ENCODE data around the gene AKAP7. TPM values are rescaled to one million over a fixed set of nuclear protein-coding genes. Genes with fewer than 3 reads are reported as not detected.

Gene AKAP7
- total RNA-seq, 4 donors from 2014 or later: 2.1 to 11.4 (median 4.4) TPM

DNA sequence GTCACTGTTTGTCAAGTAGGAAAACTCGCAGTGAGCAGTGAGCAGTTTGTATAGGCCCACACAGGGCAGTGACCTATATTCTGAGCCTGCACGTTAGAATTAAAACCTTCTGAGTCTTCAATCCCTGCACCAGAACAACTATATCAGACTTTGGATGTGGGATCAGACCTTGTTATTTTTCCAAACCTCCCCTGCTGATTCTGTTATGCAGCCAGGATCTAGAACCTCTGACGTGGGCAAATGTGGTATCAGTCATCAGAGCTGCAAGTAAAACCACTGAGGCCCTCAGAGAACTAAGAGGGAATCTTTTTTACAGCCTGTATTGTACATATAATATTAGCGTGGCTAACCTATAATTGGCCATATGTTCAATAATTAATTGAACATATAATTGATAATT, 32.0 kb upstream of the AKAP7 start:
- intact Hi-C loops (cut with DNase I): no loop called here
- no peaks in the 10 kb centered on the region for H3K36me3 ChIP-seq
- WGBS, 2 donors: 85 to 87% methylated on average over 4 of the region's 4 CpGs
- DNase-seq: no peak
- H3K27me3 ChIP-seq: peaks cover 0 to 19% (median 0%) of the 10 kb centered on the region in 4 donors
- H3K4me1 ChIP-seq: no peaks in the 10 kb centered on the region
- H3K27ac ChIP-seq: no peak overlapping the region
- TF ChIP-seq, protein P1, sequence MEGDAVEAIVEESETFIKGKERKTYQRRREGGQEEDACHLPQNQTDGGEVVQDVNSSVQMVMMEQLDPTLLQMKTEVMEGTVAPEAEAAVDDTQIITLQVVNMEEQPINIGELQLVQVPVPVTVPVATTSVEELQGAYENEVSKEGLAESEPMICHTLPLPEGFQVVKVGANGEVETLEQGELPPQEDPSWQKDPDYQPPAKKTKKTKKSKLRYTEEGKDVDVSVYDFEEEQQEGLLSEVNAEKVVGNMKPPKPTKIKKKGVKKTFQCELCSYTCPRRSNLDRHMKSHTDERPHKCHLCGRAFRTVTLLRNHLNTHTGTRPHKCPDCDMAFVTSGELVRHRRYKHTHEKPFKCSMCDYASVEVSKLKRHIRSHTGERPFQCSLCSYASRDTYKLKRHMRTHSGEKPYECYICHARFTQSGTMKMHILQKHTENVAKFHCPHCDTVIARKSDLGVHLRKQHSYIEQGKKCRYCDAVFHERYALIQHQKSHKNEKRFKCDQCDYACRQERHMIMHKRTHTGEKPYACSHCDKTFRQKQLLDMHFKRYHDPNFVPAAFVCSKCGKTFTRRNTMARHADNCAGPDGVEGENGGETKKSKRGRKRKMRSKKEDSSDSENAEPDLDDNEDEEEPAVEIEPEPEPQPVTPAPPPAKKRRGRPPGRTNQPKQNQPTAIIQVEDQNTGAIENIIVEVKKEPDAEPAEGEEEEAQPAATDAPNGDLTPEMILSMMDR (IDR thresholded peaks at IDR 0.05): no peak
- no peak for TF ChIP-seq POLR2A (IDR thresholded peaks at IDR 0.05)
- no peaks in the 10 kb centered on the region for H3K9me3 ChIP-seq
- H3K4me3 ChIP-seq: no peak overlapping the region

DNA sequence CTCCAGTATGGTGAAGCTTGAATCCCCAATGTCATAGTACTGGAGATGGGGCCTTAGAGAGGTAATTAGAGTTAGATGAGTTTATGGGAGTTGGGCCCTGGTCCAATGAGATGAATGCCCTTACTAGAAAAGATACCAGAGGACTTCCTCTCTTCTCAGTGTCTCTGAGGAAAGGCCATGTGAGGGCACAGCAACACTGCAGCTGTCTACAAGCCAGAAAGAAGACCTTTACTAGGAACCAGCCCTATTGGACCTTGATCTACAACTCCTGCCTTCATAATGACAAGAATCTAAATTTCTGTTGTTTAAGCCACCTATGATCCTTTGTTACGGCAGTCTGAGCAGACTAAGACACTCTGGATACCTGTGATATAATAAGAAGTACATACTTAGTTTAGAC, 31.4 kb upstream of the AKAP7 start:
- TF ChIP-seq, protein P1 (IDR thresholded peaks at IDR 0.05): no peak
- TF ChIP-seq POLR2A (IDR thresholded peaks at IDR 0.05): no peak
- Histone ChIP-seq H3K36me3 (no peaks in the 10 kb centered on the region), H3K27ac (no peak overlapping the region), H3K4me3 (no peak overlapping the region), H3K9me3 (no peaks in the 10 kb centered on the region), H3K27me3 (peaks cover 0 to 16% (median 0%) of the 10 kb centered on the region in 4 donors), H3K4me1 (no peaks in the 10 kb centered on the region)
- 100% methylated on average over 1 of the region's 1 CpG for WGBS, 2 donors
- intact Hi-C loops (cut with DNase I): no loop called here
- DNase-seq: no peak

DNA sequence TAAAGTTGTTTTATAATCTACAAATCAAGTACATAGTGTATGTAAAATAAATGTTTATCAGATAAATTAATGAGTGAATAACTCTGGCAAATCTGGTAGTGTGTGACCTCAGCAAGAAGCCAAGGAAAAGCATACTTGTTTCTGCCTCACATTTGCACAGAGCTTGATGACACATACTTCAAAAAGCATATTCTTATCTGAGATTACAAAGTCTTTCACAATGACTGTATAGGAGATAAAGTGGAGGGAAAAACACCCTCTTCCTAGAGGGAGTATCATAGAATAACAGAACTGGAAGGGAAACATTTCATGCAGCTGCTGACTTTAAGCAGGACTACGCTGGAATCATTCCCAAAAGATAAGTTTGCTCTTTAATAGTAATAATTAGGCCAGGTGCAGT, 28.1 kb upstream of the AKAP7 start:
- no peaks in the 10 kb centered on the region for H3K9me3 ChIP-seq
- WGBS, 2 donors: 75 to 76% methylated on average over 1 of the region's 1 CpG
- no peaks in the 10 kb centered on the region for H3K4me1 ChIP-seq
- H3K36me3 ChIP-seq: no peaks in the 10 kb centered on the region
- peaks cover 0 to 10% (median 0%) of the 10 kb centered on the region in 4 donors for H3K27me3 ChIP-seq
- no peak for DNase-seq
- no peak overlapping the region for H3K4me3 ChIP-seq
- TF ChIP-seq POLR2A (IDR thresholded peaks at IDR 0.05): no peak
- intact Hi-C loops (cut with DNase I): no loop called here
- H3K27ac ChIP-seq: no peak overlapping the region

DNA sequence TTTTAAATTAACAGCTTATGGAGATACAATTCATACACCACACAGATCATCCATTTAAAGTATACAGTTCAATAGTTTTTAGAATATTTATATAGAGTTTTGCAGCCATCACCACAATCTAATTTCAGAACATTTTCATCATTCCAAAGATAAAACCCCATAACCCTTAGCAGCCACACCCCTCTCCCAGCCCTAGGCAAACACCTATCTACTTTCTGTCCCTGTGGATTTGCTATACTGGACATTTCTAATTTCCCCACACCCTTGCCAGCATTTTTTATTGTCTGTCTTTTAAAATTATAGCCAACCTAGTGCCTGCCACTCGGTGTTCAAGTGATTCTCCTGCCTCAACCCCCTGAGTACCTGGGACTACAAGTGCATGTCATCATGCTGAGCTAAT, 23.0 kb upstream of the AKAP7 start:
- Histone ChIP-seq H3K4me3 (no peak overlapping the region), H3K27me3 (no peaks in the 10 kb centered on the region), H3K36me3 (no peaks in the 10 kb centered on the region), H3K27ac (no peak overlapping the region), H3K4me1 (no peaks in the 10 kb centered on the region), H3K9me3 (no peaks in the 10 kb centered on the region)
- intact Hi-C loops (cut with DNase I): no loop called here
- TF ChIP-seq, protein P1 (IDR thresholded peaks at IDR 0.05): no peak
- TF ChIP-seq POLR2A (IDR thresholded peaks at IDR 0.05): no peak
- no peak for DNase-seq
- 60% methylated on average over 1 of the region's 1 CpG for WGBS, 2 donors

DNA sequence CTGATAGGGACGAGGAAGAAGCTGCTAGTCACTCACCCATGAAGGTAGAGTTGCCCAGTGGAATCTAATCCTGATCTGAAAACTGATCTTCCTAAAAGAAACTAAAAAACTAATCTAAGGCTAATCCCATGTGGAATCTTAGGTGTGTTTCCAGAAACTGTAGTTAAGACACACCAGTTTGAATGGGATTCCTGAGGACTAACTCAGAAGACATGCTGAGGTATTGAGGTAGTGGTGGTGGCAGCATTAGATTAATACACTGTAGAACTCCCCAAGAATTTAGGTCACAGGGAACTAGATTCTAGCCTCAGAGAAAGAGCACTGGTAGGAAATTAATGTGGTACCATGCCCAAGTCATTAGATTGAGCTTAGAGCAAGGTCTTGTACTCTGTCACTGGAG, 19.6 kb upstream of the AKAP7 start:
- H3K27ac ChIP-seq: no peak overlapping the region
- no peaks in the 10 kb centered on the region for H3K36me3 ChIP-seq
- H3K4me1 ChIP-seq: no peaks in the 10 kb centered on the region
- H3K27me3 ChIP-seq: no peaks in the 10 kb centered on the region
- no peak overlapping the region for H3K4me3 ChIP-seq
- WGBS, 2 donors: 50 to 95% methylated on average over 1 of the region's 1 CpG
- TF ChIP-seq POLR2A (IDR thresholded peaks at IDR 0.05): no peak
- TF ChIP-seq, protein P1 (IDR thresholded peaks at IDR 0.05): no peak
- no peak for DNase-seq
- H3K9me3 ChIP-seq: no peaks in the 10 kb centered on the region
- intact Hi-C loops (cut with DNase I): loop anchor here (5.0 kb wide), 1 partner anchor 228 kb away; no protein-coding TSS in a partner anchor

DNA sequence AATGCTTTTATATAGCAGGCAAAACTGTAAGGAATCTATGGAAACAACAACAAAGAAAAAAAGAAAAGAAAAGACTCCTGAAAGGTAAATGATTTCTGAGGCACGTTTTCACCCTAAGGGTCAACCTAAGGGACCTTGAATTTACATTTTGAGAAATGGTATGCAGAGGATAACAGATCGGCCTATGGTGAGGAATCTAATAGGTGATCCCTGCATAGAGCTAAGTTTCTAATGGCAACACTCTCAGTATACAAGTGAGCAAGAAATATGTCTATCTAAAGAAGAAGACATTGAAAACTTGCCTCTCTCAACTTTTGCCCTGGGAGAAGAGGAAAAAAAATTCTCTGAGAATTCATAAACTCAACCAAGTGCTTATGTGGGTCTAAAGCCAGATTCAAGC, 18.9 kb upstream of the AKAP7 start:
- Histone ChIP-seq H3K27me3 (no peaks in the 10 kb centered on the region), H3K27ac (no peak overlapping the region), H3K36me3 (no peaks in the 10 kb centered on the region), H3K4me3 (no peak overlapping the region), H3K4me1 (no peaks in the 10 kb centered on the region), H3K9me3 (no peaks in the 10 kb centered on the region)
- intact Hi-C loops (cut with DNase I): loop anchor here (5.0 kb wide), 1 partner anchor 229 kb away; no protein-coding TSS in a partner anchor
- no peak for TF ChIP-seq POLR2A (IDR thresholded peaks at IDR 0.05)
- TF ChIP-seq, protein P1 (IDR thresholded peaks at IDR 0.05): no peak
- 80 to 84% methylated on average over 2 of the region's 2 CpGs for WGBS, 2 donors
- DNase-seq: no peak

All from esophagus squamous epithelium (tissue), 5 donors.